HTERT RPE-1 (cell line): ENCODE data around the gene CYP39A1.

Source experiments
- in situ Hi-C: fragments of 300-500 bp; cut with MboI; formaldehyde crosslinking; loops from 4 replicates; pipeline ENCODE4 v1.14.3; 2020; ENCODE audit warnings: low sequenced_read_pairs

Gene CYP39A1, protein sequence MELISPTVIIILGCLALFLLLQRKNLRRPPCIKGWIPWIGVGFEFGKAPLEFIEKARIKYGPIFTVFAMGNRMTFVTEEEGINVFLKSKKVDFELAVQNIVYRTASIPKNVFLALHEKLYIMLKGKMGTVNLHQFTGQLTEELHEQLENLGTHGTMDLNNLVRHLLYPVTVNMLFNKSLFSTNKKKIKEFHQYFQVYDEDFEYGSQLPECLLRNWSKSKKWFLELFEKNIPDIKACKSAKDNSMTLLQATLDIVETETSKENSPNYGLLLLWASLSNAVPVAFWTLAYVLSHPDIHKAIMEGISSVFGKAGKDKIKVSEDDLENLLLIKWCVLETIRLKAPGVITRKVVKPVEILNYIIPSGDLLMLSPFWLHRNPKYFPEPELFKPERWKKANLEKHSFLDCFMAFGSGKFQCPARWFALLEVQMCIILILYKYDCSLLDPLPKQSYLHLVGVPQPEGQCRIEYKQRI

DNA sequence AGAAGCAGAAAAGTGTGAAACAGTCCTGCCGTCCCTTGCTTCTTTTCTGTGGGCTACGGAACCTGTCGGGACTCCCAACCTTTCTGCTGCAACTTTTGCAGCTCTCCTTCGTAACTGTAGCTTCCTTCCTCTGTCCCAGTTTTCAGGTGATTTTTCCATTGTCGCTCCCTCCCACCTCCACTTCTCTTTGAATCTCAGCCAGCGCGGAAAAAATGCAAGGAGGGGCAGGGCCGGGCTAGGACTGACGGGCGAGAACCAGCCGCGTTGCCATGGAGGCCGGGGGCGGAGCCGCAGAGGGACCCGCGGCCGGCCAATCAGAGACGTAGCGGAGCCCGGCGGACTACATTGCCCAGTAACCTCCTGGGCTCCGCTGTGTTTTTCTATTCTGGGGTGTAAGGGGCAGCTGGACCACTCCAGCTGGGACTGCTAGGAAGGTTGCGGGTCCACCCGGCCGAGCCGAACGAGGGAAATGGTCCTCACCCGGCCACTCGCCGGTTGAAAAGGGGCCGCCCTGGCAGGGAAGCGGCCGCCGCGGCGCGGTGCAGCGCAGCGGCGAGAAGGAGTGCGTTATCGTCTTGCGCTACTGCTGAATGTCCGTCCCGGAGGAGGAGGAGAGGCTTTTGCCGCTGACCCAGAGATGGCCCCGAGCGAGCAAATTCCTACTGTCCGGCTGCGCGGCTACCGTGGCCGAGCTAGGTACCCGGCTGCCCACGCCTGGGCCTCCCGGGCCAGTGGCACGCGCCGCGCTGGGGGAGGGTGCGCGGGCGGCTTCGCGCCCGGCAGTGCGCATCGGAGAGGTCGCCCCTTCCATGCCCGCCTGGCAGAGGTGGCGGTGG lies at the start of gene CYP39A1, which contains the start of gene SLC25A27:
CYP39A1 (minus strand) TSS at position 216 of the 836 bp plus-strand sequence. CDS start 236 bp downstream, outside the sequence.
SLC25A27 (plus strand) TSS at position 373 of the 836 bp plus-strand sequence; CDS start at position 591, 218 bp downstream.
- in situ Hi-C loops: no loop called here

DNA sequence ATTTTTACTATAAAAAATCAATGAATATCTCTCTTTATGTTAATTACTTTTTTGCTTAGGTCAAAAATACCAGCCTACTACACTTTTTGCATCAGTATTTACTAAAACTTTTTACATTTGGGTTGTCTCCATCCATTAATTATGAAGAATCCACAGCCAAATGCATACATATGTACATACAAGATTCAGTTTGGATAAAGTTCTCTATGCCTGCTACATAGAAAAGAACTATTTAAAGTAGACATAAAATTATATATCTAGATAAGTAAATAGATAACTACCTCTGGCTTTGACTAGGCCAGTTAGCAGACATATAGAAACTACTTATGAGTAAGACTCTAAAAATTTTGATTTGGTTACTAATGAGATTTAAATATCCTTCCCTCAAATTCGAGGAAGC lies 47.4 kb upstream of the CYP39A1 start:
- in situ Hi-C loops: no loop called here

DNA sequence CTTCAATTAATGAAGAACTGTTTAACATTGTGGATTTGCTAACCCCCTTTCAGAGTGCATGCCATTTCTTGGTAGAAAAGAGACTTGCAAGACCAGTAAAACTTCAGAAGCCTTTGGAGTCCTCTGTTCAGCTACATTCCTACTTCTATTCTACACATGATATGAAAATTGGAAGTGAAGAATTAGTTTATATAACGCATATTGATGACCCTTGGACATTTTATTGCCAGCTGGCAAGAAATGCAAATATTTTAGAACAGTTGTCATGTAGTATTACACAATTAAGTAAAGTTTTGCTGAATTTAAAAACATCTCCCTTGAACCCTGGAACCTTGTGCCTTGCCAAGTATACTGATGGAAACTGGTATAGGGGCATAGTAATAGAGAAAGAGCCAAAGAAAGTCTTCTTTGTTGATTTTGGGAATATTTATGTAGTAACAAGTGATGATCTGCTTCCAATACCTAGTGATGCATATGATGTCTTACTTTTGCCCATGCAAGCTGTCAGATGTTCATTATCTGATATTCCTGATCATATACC lies 38.4 kb upstream of the CYP39A1 start:
- in situ Hi-C loops: no loop called here

DNA sequence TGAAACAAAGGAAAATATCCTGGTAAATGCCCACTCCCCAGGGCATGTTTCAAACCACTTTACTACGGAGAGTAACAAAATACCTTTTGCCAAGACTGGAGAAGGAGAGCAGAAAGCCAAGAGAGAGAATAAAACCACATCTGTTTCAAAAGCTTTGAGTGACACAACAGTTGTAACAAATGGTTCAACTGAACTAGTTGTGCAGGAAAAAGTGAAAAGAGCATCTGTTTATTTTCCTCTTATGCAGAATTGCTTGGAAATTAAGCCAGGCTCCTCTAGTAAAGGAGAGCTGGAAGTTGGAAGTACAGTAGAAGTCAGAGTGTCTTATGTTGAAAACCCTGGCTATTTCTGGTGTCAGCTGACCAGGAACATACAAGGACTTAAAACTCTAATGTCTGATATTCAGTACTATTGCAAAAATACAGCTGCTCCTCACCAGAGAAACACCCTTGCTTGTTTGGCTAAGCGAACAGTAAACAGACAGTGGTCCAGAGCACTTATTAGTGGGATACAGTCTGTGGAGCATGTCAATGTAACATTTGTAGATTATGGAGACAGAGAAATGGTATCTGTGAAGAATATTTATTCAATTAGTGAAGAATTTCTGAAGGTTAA lies 37.6 kb upstream of the CYP39A1 start:
- in situ Hi-C loops: no loop called here

DNA sequence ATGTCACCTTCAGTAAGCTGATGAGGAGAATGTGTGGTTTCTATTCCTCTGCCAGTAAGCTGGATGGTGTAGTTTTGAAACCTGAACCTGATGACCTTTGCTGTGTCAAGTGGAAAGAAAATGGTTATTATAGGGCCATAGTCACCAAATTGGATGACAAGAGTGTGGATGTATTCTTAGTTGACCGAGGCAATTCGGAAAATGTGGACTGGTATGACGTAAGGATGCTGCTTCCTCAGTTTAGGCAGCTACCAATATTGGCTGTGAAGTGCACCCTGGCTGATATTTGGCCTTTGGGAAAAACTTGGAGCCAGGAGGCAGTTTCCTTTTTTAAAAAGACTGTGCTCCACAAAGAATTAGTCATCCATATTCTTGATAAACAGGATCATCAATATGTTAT lies 37.0 kb upstream of the CYP39A1 start:
- in situ Hi-C loops: no loop called here

DNA sequence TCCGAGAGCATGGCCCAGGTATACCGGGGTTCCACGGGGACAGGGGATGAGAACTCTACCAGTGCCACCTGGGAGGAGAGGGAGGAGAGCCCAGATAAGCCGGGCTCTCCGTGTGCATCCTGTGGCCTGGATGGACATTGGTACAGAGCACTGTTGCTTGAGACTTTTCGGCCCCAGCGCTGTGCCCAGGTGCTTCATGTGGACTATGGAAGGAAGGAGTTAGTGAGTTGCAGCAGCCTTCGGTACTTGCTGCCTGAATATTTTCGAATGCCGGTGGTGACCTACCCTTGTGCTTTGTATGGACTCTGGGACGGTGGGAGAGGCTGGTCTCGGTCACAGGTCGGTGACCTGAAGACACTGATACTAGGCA lies 36.3 kb upstream of the CYP39A1 start:
- in situ Hi-C loops: no loop called here

DNA sequence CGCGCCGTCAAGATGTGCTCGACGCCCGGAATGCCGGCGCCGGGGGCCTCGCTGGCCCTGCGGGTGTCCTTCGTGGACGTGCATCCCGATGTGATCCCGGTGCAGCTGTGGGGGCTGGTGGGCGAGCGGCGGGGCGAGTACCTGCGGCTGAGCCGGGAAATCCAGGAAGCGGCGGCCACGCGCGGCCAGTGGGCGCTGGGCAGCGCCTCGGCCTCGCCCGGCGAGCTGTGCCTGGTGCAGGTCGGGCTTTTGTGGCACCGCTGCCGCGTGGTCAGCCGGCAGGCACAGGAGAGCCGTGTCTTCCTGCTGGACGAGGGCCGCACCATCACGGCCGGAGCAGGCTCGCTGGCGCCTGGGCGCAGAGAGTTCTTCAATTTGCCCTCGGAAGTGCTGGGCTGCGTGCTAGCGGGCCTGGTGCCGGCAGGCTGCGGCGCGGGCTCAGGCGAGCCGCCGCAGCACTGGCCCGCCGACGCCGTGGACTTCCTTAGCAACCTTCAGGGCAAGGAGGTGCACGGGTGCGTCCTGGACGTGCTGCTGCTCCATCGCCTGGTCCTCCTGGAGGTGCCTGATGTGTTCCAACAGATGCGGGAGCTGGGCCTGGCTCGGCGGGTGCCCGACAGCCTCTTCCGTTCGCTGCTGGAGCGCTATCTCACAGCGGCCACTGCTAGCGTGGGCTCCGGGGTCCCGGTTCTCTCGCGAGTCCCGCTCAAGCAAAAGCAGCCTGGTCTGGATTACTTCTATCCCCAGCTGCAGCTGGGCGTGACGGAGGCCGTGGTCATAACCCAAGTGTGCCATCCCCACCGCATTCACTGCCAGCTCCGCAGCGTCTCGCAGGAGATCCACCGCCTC lies 35.7 kb upstream of the CYP39A1 start:
- in situ Hi-C loops: no loop called here

DNA sequence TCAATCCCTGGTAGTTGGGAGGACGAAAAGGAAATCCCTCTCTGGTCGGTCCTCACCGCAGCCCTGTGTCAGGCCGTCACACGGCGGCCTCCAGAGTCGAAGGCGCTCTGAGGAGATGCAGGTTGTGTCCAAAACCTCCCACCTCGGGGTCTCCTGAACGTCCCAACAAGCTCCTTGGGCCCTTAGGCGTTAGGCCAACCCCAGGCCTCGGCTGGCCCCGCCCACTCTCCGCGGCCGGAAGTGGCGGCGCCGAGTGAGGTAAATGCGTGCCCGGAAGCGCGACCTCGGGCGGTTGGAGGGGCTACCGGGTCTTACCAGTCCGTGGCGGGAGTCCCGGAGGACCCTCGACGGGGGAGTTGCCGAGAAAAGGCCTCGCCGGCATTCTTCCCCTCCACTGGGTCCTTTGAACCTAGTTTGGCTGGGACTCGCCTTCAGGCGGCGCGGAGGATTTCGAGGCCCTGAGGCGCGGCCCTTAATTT lies 35.0 kb upstream of the CYP39A1 start, which contains the start of gene TDRD6:
TDRD6 (plus strand) TSS at position 267 of the 479 bp plus-strand sequence. CDS start 244 bp downstream, outside the sequence.
- in situ Hi-C loops: no loop called here

DNA sequence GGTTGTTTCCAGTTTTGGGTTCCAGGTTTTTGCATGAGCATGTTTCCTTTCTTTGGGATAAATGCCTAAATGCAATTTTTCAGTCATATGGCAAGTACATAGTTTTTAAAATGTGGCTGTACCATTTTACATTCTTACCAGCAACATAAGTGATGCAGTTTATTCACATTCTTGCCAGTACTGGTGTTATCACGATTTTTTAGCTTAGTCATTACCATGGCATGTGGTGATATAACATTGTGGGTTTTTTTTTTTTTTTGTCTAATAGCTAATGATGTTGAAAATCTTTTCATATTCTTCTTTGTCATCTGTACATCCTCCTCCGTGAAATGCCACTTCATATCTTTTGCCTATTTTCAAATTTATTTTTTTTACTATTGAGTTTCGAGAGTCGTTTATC lies 32.2 kb upstream of the CYP39A1 start:
- in situ Hi-C loops: no loop called here

DNA sequence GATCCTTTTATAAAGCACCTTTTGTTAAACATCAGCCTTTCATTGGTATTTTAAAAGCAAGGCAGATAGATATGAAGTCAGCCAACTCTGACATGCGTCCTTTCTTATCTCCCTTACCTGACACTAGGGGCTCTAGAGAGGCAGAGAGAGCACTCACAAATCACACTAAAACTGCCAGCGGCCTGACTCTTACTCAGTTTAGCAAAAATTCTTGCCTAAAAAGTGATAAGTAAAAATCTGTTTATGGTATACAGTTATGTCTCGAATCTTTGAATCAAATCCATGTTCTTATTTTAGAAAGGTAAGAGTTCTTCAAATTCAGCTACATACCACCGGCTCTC lies 24.7 kb upstream of the CYP39A1 start:
- in situ Hi-C loops: no loop called here

DNA sequence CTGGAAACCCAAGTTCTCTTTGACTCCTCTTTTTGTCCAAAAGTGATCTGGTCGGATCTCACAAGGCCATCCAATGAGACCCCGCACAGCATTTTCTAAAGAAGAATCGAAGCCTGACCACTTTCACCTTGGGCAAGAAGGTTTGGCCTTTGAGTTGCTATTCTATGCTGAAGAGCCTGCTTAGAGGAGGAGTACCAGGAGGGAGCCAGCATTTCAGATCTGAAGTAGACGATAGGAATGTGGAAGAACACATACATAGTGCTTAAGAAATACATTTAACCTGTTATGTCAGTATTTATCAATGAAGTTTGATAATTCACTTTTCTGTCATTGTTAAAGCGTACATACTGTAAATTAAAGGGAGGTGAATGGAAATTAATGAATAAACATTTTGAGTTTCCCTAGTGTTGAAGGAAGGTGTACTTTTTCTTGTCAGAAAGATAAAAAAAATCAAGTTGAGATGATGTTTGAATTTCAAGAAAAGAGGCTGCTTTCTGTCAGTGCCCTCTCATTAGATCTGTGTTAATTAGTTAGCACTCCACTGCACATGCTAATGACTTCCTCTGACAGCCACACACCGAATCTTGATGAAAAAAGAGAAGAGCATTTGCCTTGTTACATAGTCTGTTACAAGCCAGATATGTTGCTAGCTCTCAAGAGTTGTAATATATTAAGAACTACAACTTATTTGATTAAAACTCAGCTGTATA lies 24.1 kb upstream of the CYP39A1 start:
- in situ Hi-C loops: no loop called here

DNA sequence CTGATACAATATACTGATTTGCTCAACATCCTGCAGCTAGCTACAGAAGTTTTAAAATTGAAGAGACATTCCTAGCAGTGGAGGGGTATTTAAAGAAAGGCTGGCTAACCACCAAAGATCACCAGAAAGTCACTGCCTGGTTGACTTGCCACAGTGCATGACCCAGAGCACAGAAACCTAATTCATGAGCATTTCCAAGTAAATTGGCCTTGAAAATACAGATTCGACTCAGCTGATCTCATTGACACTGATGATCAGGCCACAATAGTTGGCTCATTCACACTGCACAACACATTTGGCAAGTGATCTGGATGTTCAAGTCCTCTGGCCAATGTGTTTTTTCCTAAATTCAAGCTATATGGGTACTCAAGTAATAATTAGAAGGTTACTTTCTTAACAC lies 21.8 kb upstream of the CYP39A1 start:
- in situ Hi-C loops: no loop called here

DNA sequence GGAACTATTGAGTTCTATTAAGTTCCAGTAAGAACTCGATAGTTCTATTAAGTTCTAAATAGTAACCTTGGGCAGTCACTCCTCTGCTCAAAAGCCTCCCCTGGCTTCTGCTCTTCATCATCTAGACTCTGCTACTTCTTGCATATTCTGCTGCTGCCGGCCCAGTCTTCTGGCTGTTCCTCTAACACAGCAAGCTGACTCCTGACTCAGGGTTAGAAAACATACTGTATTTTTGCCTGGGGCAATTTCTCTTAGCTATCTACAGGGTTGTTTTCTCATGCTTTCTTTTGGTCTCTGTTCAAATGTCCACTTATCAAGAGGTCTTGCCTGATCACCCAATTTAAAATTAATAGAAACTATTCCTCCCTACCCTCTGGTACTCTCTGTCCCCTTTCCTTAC lies 14.8 kb upstream of the CYP39A1 start:
- in situ Hi-C loops: no loop called here

DNA sequence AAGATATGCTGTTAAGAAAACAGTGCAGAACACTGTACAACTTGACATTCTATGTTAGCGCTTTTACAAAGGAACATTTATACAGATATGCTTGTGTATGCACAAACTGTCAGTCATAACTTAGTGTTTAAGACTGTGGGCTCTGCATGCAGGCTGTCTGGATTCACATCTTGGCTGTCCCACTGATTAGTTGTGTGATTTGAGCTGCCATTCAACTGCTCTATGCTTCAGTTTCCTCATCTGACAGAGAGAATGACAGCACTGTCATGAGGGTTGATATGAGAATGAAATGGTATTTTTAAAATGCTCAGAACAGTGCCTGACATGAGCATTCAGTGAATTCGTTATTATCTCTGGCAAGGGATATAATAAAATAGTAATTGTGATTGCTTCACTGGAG lies 8.9 kb upstream of the CYP39A1 start:
- in situ Hi-C loops: no loop called here

DNA sequence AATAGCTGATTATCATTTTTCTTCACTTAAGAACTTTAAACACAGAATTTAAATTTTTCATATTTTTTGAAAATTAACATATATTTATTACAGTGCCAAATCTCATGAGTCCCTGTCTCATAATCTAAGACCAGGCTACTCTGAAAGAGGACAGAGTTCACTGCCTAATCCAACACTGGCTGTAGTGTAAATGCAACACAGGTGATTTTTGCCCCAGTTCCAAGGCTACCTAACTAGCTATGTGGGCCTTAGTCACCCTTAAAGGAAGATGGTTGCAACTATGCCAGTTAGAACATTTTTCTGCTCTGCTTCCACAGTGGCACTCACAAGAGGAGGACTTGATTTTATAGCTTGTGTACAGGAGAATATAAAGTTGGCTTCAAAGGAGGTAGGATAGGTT lies 5.0 kb upstream of the CYP39A1 start:
- in situ Hi-C loops: no loop called here

DNA sequence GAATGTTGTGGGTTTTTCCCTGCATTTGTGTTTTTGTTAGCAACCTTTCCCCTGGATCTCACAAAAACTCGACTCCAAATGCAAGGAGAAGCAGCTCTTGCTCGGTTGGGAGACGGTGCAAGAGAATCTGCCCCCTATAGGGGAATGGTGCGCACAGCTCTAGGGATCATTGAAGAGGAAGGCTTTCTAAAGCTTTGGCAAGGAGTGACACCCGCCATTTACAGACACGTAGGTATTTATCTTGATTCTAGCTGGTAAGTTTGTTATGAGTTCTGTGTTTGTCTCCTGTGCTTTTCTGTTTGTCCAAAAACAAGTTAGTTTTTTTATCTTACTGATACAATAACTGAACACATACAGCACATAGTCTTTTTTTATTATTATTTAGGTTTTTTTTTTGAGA lies 3.2 kb upstream of the CYP39A1 start:
- in situ Hi-C loops: no loop called here

DNA sequence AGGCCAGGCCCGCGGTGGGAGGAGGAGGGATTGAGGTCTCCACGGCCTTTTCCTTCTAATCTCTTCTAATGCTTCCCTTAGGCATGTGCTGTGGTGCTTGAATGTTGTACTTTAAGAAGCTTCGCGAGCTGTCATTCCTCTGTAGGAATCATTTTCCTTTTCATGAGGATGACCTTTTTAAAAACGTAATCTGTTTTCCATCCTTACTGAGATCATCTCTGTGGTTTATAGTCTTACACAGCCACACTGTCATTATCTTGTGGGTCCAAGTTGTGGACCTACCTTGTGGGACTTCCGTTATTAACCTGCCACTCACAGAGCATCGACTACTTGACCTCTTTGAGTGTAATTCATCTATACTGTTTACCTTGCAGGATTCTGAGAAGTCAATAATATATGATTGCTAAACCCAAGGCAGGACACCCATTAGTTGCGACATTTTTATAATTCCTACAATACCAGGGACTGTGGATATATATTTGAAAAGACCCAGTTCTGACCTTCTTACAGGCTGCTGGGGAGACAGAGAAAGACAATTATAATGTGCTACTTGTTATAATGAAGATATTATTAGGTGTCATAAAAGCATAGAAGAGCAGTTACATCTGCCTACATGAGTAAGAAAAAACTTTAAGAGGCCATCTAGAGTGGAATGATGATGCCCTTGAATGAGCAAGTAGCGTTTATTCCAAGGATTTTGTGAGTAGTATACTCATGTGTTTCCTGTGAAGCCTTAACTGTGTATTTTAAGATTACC lies 999 bp upstream of the CYP39A1 start:
- in situ Hi-C loops: no loop called here

DNA sequence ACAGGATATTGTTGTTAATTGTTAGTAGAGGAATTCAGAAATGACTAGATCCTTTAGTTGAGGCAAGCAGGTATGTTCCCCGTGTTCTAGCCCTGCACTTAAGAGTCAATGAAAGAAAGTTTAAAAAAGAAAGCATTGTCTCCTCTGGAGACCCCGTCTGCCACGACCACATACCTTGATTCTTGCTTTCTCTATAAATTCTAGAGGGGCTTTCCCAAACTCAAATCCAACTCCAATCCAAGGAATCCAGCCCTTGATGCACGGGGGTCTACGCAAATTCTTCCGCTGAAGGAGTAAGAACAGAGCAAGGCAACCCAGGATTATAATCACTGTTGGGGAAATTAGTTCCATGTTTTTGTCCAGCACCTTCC lies 401 bp downstream of the CYP39A1 start:
- in situ Hi-C loops: no loop called here

DNA sequence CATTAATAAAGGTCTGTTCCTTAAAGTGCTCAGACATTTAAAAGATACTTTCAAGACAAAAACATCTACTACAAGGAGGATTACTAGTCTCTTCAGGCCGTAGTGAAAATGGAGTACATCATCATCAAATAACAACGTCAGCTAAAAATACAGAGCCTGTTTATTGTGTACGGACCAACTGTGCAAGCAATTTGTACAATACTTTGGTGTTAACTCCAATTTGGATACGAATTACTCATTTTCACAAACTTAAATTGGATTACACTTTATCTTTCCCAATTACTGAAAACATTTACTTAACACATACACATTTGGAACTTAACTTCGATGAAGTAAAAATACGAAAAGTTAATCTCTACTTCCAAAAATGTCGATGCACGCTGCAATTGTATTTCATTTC lies 802 bp downstream of the CYP39A1 start:
- in situ Hi-C loops: no loop called here
